GM23338 (cell line): ENCODE measurements around the gene ACOT11. TPM values are rescaled to one million over a fixed set of nuclear protein-coding genes. Genes with fewer than 3 reads are reported as not detected.
"Not testable (repeated sequence)": the region's sequence is repeated elsewhere in the genome, so short reads cannot be mapped to it uniquely, and the experiment has no call there.

ENCODE experiments used
- ATAC-seq: fragments of 200-7000 bp; cut with Tn5 transposase; 3 replicates; pipeline ENCODE4 v1.9.1; 2020
- DNase-seq: peaks from one replicate; pipeline ENCODE4 v3.0.0-alpha.2; 2015; ENCODE audit warnings: low spot score
- H2AFZ ChIP-seq: fragments of 200-600 bp; sonication (generic); 2 replicates; pipeline ENCODE4 v1.8.0; 2016; ENCODE audit warnings: antibody characterized with exemption, mild to moderate bottlenecking, moderate library complexity
- H3F3A ChIP-seq: fragments of 200-600 bp; sonication (generic); replicated peaks from 2 replicates; pipeline ENCODE4 v1.8.0; 2017; ENCODE audit warnings: antibody characterized with exemption, mixed run types, low read depth
- H3K27ac ChIP-seq: fragments of 200-600 bp; sonication (generic); 2 replicates; pipeline ENCODE4 v1.6.1; 2016; ENCODE audit warnings: low read depth
- H3K27me3 ChIP-seq: fragments of 200-600 bp; sonication (generic); 2 replicates; pipeline ENCODE4 v1.8.0; 2016; ENCODE audit warnings: mild to moderate bottlenecking, mixed run types, moderate library complexity; ENCODE audit not compliant: insufficient read depth
- H3K36me3 ChIP-seq: fragments of 200-600 bp; sonication (generic); 2 replicates; pipeline ENCODE4 v1.8.0; 2016; ENCODE audit warnings: mild to moderate bottlenecking; ENCODE audit not compliant: insufficient read depth
- H3K4me1 ChIP-seq: fragments of 200-600 bp; sonication (generic); 2 replicates; pipeline ENCODE4 v1.8.0; 2016; ENCODE audit warnings: mild to moderate bottlenecking, moderate library complexity; ENCODE audit not compliant: insufficient read depth
- H3K4me2 ChIP-seq: fragments of 200-600 bp; sonication (generic); 2 replicates; pipeline ENCODE4 v1.7.1; 2017; ENCODE audit warnings: mixed run types
- H3K4me3 ChIP-seq: fragments of 200-600 bp; sonication (generic); 2 replicates; pipeline ENCODE4 v1.6.1; 2016; ENCODE audit warnings: mixed run types
- H3K79me2 ChIP-seq: fragments of 200-600 bp; sonication (generic); replicated peaks from 2 replicates; pipeline ENCODE4 v1.8.0; 2017; ENCODE audit warnings: mild to moderate bottlenecking; ENCODE audit not compliant: insufficient read depth
- H3K9me2 ChIP-seq: fragments of 200-600 bp; sonication (generic); 2 replicates; pipeline ENCODE4 v1.8.0; 2017; ENCODE audit not compliant: insufficient read depth
- H4K20me1 ChIP-seq: fragments of 200-600 bp; sonication (generic); replicated peaks from 2 replicates; pipeline ENCODE4 v1.8.0; 2017; ENCODE audit warnings: mild to moderate bottlenecking; ENCODE audit not compliant: insufficient read depth
- H3K27ac Mint-ChIP-seq: 2 replicates; pipeline ENCODE4 v1.8.0; 2020; ENCODE audit warnings: inconsistent platforms, mild to moderate bottlenecking, moderate library complexity, mixed read lengths
- H3K27me3 Mint-ChIP-seq: 3 replicates; pipeline ENCODE4 v1.8.0; 2022; ENCODE audit warnings: low read depth, mild to moderate bottlenecking, moderate library complexity, mixed read lengths, inconsistent platforms; ENCODE audit not compliant: insufficient read depth, poor library complexity
- H3K36me3 Mint-ChIP-seq: 3 replicates; pipeline ENCODE4 v1.8.0; 2021; ENCODE audit warnings: low read depth, mild to moderate bottlenecking, inconsistent platforms, moderate library complexity, mixed read lengths
- H3K4me1 Mint-ChIP-seq: 3 replicates; pipeline ENCODE4 v1.8.0; 2020; ENCODE audit warnings: mild to moderate bottlenecking, inconsistent platforms, mixed read lengths
- H3K4me3 Mint-ChIP-seq: 3 replicates; pipeline ENCODE4 v1.8.0; 2021; ENCODE audit warnings: moderate library complexity, mild to moderate bottlenecking, inconsistent platforms, mixed read lengths
- H3K9me3 Mint-ChIP-seq: 3 replicates; pipeline ENCODE4 v1.8.0; 2020; ENCODE audit warnings: moderate library complexity, mild to moderate bottlenecking, inconsistent platforms, mixed read lengths
- CREB1 ChIP-seq: fragments of 250-450 bp; sonication (Bioruptor Pico); IDR thresholded peaks from 2 replicates; pipeline ENCODE4 v1.5.0; 2020; ENCODE audit warnings: low read depth, mild to moderate bottlenecking, moderate library complexity
- EZH2phosphoT487 ChIP-seq: fragments of 200-600 bp; sonication (generic); IDR thresholded peaks from one replicate; pipeline ENCODE4 v1.8.1; 2018; ENCODE audit warnings: antibody characterized with exemption; ENCODE audit not compliant: unreplicated experiment
- POLR2AphosphoS5 ChIP-seq: IDR thresholded peaks from 2 replicates; pipeline ENCODE4 v1.6.1; 2016; ENCODE audit warnings: antibody characterized with exemption, low read depth
- STAT1 ChIP-seq: IDR thresholded peaks from one replicate; pipeline ENCODE4 v1.6.1; 2016; ENCODE audit warnings: antibody characterized with exemption; ENCODE audit not compliant: unreplicated experiment
- ZNF331 ChIP-seq: fragments of 250-450 bp; sonication (Bioruptor Pico); IDR thresholded peaks from 2 replicates; pipeline ENCODE4 v1.5.0; 2020; ENCODE audit warnings: low read depth, mild to moderate bottlenecking, moderate library complexity
- polyA plus RNA-seq: library from polyadenylated mRNA; unstranded; fragments of >200 nt; fragmentation: Nextera tagmentation; extraction: Ambion mirVana; gene quantifications from 2 replicates; pipeline ENCODE4 v1.2.1, GENCODE V29; 2016
- total RNA-seq: library from RNA; depleted of rRNA; stranded (reverse); fragments of >200 nt; shearing (Covaris generic); gene quantifications from 2 replicates; pipeline ENCODE4 v1.2.3, GENCODE V29; 2014
- TF ChIP-seq, protein P1 (sequence below): fragments of 250-450 bp; sonication (Bioruptor Pico); IDR thresholded peaks from 2 replicates; pipeline ENCODE4 v1.5.0; 2020; ENCODE audit warnings: mild to moderate bottlenecking, moderate library complexity

ACOT11 gene
- total and polyA plus RNA-seq, 2 experiments from 2014 or later, result 1.6 to 2.7 TPM

DNA sequence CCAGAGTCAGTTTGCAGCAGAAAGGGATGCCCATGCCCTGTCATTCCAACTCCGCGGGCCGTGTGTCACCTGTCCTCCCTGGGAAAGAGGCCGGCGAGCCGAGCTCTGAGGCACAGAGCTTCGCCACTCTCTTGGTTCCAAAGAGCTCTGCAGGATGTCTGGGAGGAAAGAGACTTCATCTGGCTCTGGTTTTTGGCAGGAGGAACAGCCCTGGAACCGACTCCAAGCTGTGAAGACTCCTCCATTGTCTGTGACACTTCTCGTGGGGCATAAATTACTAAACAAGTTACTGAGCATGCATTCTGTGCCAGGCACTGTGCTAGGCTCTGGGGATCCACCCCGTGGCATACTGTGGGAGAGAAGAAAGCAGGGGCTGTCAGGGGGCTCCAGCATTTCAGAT, 79.2 kb downstream of the ACOT11 start:
- no peak overlapping the region for H3K27ac Mint-ChIP-seq
- Histone ChIP-seq H3K79me2 (no peaks in the 10 kb centered on the region), H3K27ac (no peak overlapping the region), H3K4me2 (no peak overlapping the region), H3K4me3 (no peak overlapping the region), H2AFZ (no peak overlapping the region), H3K4me1 (no peaks in the 10 kb centered on the region), H3K36me3 (no peaks in the 10 kb centered on the region), H3K9me2 (no peaks in the 10 kb centered on the region), H4K20me1 (no peaks in the 10 kb centered on the region), H3K27me3 (no peaks in the 10 kb centered on the region), H3F3A (no peaks in the 10 kb centered on the region)
- no peaks in the 10 kb centered on the region for H3K4me1 Mint-ChIP-seq
- no peak for ATAC-seq
- no peak for DNase-seq
- H3K27me3 Mint-ChIP-seq, result peaks cover 9% of the 10 kb centered on the region
- peaks cover 6% of the 10 kb centered on the region; the same call in 2 of the 3 replicates for H3K36me3 Mint-ChIP-seq
- H3K4me3 Mint-ChIP-seq, result no peak overlapping the region
- TF ChIP-seq POLR2AphosphoS5 (no peak), EZH2phosphoT487 (no peak), ZNF331 (CRISPR knock-in tag) (no peak), STAT1 (no peak), CREB1 (no peak)
- TF ChIP-seq, protein P1, sequence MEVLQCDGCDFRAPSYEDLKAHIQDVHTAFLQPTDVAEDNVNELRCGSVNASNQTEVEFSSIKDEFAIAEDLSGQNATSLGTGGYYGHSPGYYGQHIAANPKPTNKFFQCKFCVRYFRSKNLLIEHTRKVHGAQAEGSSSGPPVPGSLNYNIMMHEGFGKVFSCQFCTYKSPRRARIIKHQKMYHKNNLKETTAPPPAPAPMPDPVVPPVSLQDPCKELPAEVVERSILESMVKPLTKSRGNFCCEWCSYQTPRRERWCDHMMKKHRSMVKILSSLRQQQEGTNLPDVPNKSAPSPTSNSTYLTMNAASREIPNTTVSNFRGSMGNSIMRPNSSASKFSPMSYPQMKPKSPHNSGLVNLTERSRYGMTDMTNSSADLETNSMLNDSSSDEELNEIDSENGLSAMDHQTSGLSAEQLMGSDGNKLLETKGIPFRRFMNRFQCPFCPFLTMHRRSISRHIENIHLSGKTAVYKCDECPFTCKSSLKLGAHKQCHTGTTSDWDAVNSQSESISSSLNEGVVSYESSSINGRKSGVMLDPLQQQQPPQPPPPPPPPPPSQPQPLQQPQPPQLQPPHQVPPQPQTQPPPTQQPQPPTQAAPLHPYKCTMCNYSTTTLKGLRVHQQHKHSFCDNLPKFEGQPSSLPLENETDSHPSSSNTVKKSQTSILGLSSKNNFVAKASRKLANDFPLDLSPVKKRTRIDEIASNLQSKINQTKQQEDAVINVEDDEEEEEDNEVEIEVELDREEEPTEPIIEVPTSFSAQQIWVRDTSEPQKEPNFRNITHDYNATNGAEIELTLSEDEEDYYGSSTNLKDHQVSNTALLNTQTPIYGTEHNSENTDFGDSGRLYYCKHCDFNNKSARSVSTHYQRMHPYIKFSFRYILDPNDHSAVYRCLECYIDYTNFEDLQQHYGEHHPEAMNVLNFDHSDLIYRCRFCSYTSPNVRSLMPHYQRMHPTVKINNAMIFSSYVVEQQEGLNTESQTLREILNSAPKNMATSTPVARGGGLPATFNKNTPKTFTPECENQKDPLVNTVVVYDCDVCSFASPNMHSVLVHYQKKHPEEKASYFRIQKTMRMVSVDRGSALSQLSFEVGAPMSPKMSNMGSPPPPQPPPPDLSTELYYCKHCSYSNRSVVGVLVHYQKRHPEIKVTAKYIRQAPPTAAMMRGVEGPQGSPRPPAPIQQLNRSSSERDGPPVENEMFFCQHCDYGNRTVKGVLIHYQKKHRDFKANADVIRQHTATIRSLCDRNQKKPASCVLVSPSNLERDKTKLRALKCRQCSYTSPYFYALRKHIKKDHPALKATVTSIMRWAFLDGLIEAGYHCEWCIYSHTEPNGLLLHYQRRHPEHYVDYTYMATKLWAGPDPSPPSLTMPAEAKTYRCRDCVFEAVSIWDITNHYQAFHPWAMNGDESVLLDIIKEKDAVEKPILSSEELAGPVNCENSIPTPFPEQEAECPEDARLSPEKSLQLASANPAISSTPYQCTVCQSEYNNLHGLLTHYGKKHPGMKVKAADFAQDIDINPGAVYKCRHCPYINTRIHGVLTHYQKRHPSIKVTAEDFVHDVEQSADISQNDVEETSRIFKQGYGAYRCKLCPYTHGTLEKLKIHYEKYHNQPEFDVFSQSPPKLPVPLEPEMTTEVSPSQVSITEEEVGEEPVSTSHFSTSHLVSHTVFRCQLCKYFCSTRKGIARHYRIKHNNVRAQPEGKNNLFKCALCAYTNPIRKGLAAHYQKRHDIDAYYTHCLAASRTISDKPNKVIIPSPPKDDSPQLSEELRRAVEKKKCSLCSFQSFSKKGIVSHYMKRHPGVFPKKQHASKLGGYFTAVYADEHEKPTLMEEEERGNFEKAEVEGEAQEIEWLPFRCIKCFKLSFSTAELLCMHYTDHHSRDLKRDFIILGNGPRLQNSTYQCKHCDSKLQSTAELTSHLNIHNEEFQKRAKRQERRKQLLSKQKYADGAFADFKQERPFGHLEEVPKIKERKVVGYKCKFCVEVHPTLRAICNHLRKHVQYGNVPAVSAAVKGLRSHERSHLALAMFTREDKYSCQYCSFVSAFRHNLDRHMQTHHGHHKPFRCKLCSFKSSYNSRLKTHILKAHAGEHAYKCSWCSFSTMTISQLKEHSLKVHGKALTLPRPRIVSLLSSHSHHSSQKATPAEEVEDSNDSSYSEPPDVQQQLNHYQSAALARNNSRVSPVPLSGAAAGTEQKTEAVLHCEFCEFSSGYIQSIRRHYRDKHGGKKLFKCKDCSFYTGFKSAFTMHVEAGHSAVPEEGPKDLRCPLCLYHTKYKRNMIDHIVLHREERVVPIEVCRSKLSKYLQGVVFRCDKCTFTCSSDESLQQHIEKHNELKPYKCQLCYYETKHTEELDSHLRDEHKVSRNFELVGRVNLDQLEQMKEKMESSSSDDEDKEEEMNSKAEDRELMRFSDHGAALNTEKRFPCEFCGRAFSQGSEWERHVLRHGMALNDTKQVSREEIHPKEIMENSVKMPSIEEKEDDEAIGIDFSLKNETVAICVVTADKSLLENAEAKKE, result no peak
- H3K9me3 Mint-ChIP-seq, result peaks cover 10% of the 10 kb centered on the region

DNA sequence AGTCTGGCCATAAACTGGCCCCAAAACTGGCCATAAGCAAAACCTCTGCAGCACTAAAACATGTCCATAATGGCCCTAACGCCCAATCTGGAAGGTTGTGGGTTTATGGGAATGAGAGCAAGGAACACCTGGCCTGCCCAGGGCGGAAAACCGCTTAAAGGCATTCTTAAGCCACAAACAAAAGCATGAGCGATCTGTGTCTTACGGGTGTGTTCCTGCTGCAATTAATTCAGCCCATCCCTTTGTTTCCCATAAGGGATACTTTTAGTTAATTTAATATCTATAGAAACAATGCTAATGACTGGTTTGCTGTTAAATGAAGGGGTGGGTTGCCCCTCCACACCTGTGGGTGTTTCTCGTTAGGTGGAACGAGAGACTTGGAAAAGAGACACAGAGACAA, 87.8 kb downstream of the ACOT11 start:
- not testable (repeated sequence) for DNase-seq, H3K4me1 ChIP-seq, H3K4me2 ChIP-seq, H3K4me3 Mint-ChIP-seq, H3K27ac ChIP-seq, H3K27me3 Mint-ChIP-seq, H3K79me2 ChIP-seq, H3F3A ChIP-seq, H4K20me1 ChIP-seq, H3K9me2 ChIP-seq, ATAC-seq, H3K27ac Mint-ChIP-seq, H3K36me3 Mint-ChIP-seq, H3K36me3 ChIP-seq, H2AFZ ChIP-seq, H3K4me1 Mint-ChIP-seq, H3K4me3 ChIP-seq, H3K27me3 ChIP-seq
- H3K9me3 Mint-ChIP-seq, result peaks cover 28% of the 10 kb centered on the region

DNA sequence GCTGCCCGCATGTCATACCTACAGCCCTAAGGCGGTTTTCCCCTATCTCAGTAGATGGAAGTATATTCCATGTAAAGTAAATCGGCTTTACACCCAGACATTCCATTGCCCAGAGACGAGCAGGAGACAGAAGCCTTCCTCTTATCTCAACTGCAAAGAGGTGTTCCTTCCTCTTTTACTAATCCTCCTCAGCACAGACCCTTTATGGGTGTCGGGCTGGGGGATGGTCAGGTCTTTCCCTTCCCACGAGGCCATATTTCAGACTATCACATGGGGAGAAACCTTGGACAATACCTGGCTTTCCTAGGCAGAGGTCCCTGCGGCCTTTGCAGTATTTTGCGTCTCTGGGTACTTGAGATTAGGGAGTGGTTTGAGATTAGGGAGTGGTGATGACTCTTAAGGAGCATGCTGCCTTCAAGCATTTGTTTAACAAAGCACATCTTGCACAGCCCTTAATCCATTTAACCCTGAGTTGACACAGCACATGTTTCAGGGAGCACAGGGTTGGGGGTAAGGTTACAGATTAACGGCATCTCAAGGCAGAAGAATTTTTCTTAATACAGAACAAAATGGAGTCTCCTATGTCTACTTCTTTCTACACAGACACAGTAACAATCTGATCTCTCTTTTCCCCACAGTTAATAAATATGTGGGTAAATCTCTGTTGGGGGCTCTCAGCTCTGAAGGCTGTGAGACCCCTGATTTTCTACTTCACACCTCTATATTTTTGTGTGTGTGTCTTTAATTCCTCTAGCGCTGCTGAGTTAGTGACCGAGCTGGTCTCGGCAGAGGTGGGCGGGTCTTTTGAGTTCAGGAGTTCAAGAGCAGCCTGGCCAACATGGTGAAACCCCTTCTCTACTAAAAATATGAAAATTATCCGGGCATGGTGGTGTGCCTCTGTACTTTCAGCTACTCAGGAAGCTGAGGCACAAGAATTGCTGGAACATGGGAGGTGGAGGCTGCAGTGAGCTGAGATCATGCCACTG, 88.7 kb downstream of the ACOT11 start:
- H3K27ac Mint-ChIP-seq, ATAC-seq: not testable (repeated sequence)

More for the DNA sequence above, 88.7 kb downstream of the ACOT11 start:
- peaks cover 24% of the 10 kb centered on the region for H3K9me3 Mint-ChIP-seq
- H3K4me1 Mint-ChIP-seq, H3K9me2 ChIP-seq, DNase-seq, H3K4me1 ChIP-seq, H3K36me3 ChIP-seq, H3K4me2 ChIP-seq, H4K20me1 ChIP-seq, H3F3A ChIP-seq, H3K36me3 Mint-ChIP-seq, H3K79me2 ChIP-seq, H3K27me3 ChIP-seq, H2AFZ ChIP-seq, H3K27ac ChIP-seq, H3K4me3 ChIP-seq, H3K4me3 Mint-ChIP-seq, H3K27me3 Mint-ChIP-seq: not testable (repeated sequence)
